GM12872 (cell line): Measurements from ENCODE around the gene RASAL2.

Experiments used
- TF ChIP-seq, protein P1 (sequence below): IDR thresholded peaks from 3 replicates; pipeline ENCODE4 v1.5.1; 2011; ENCODE audit warnings: low read depth, mild to moderate bottlenecking, low read length, moderate library complexity; ENCODE audit not compliant: insufficient read depth

Gene RASAL2

DNA sequence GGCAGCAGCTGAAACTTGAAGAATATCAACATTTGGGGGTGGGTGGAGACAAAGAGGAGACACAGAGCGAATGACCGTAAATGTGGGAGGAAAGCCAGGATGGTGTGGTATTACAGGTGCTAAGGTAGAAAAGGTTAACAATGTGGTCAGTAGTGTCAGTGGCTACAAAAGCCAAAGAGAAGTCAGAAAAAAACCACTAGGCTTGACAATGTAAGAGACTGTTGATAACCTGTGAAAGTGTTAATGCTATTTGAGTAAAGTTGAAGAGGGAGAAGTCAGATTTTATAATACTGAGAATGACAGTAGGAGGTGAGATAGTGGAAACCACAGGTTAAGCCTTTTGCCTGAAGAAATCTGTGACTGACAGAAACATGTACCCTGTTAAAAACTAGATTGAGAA lies 282.1 kb downstream of the RASAL2 start:
- TF ChIP-seq, protein P1, sequence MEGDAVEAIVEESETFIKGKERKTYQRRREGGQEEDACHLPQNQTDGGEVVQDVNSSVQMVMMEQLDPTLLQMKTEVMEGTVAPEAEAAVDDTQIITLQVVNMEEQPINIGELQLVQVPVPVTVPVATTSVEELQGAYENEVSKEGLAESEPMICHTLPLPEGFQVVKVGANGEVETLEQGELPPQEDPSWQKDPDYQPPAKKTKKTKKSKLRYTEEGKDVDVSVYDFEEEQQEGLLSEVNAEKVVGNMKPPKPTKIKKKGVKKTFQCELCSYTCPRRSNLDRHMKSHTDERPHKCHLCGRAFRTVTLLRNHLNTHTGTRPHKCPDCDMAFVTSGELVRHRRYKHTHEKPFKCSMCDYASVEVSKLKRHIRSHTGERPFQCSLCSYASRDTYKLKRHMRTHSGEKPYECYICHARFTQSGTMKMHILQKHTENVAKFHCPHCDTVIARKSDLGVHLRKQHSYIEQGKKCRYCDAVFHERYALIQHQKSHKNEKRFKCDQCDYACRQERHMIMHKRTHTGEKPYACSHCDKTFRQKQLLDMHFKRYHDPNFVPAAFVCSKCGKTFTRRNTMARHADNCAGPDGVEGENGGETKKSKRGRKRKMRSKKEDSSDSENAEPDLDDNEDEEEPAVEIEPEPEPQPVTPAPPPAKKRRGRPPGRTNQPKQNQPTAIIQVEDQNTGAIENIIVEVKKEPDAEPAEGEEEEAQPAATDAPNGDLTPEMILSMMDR = no peak

DNA sequence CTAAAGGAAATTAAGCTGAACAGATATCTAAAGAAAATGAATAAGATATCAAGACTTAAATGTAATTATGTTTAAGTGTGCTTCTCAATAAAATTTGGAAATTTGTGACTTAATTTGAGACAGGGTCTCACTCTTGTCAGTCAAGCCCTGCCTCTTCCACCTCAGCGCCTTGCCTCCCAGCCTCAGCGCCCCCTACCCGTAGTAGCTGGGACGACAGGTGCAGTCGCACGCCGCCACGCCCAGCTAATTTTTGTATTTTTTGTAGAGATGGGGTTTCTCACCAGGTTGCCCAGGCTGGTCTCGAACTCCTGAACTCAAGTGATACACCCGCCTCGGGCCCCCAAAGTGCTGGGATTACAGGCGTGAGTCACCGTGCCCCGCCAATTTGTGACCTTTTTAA lies 285.9 kb downstream of the RASAL2 start:
- TF ChIP-seq, protein P1 = peak; percentile 51

DNA sequence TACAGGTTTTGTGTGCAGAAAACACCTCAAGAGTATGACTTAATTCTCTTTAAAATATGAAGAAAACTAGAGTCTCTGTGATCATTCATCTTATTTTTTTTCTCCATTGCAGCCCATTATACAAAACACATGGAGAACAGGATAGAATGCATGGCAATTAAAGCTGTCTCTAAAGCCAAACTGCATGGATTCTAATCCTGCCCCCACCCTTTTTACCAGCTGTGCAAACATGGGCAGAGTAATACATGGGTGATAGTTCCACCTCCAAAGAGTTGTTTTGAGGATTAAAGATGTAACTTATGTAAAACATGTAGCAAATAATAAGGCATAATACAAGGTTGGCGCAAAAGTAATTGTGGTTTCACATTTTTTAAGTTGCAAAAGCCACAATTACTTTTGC lies 288.5 kb downstream of the RASAL2 start:
- TF ChIP-seq, protein P1 = no peak

DNA sequence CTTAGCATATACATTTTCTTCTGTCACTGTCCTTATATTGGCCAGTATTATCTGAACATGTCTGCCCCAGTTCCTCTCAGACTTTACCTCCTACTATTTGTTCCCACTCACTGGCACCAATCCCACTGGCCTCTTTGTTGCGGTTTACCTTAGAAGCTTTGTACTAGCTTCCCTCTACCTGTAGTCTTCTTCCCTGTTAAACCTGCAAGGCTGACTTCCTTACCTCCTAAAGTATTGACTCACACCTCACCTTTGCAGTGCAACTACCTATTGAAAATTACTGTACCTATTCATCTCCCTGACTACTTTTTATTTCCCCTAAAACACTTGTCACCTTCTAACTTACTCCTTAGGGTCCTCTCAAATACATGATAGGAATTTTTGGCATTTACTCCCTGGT lies 291.8 kb downstream of the RASAL2 start:
- TF ChIP-seq, protein P1 = no peak

DNA sequence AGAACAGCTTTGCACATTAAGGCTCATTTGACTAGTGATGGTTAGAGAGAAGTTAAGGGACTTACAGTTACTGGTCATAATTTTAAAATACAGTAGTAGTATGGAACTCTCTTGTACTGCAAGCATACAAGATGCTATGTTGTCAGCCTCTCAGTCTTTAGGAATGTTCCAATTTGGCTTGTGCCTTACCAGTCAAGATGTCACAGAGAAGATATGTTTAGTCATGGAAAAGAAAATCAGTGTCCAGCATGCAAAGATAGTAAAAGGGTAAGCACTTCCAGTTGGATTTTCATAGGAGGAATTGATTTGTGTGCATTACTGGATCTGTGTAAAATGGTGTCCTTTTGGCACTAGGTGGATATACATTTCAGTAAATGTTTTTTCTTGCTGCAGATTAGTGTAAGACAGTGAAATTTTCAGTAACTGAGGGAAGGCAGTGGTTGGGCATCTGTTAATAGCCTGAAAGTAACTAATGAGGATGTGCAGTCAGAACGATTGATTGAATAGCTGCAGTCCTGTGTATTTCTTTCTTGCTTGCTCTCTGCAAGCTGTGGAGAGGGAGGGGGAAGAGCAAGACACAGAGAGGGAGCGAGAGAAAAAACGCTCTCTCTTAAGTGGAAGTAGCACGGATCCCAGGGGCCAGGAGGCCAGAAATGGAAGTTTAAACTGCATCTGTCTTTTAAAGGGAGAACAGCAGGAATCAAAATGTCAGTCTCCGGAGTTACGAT lies 294.7 kb downstream of the RASAL2 start:
- TF ChIP-seq, protein P1 = no peak

DNA sequence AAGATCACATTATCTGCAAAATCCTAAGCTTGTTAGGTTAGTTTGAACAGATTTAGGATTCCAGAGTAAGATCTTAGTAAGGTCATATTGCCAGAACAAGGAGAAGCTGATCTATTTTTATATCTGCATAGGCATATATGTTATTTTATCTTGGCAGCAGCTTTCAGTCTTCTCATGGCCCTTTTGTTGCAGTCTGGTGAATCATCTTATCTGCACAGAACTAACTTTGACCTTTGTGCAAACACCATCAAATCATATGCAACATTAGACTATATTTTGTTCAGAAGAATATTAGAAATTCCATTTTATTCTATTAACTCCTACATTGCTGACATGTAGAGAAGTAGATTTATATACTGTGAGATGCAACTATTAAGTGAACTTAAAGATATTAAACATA lies 295.5 kb downstream of the RASAL2 start:
- TF ChIP-seq, protein P1 = no peak

DNA sequence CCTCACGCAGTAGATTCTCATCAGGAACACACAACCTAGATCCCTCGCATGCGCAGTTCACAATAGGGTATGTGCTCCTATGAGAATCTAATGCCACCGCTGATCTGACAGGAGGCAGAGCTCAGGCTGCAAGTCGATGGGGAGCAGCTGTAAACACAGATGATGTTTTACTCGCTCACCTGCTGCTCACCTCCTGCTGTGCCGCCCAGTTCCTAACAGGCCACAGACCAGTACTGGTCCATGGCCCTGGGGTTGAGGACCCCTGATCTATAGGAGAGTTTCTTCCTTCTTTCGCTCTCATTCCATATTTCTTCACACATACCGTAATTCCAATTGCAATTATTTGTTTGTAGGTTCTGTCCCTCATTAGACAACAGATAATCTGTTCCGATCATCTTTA lies 299.5 kb downstream of the RASAL2 start:
- TF ChIP-seq, protein P1 = no peak
